Stimulated activated effector memory CD8-positive, alpha-beta T cell treated with anti-CD3 and anti-CD28 coated beads, Interleukin-12 subunit alpha, Interleukin-12 subunit beta, amount 100 ng/mL, for 72 hours (primary cell): ENCODE data around the gene DPP6.

Experiments used
- ATAC-seq: fragments of 150-1000 bp; cut with Tn5 transposase; 2 replicates; pipeline ENCODE4 v1.10.0; 2021
- DNase-seq, 2 donors: peaks; one replicate each; pipeline ENCODE4 v3.0.0; 2021 to 2022; ENCODE audit warnings: low spot score in 2 of 2
- H3K27ac Mint-ChIP-seq: one replicate; pipeline ENCODE4 v1.8.0; 2022; ENCODE audit warnings: mild to moderate bottlenecking, mixed read lengths
- H3K36me3 Mint-ChIP-seq: one replicate; pipeline ENCODE4 v1.8.0; 2022; ENCODE audit warnings: mild to moderate bottlenecking, mixed read lengths
- H3K4me1 Mint-ChIP-seq: one replicate; pipeline ENCODE4 v1.8.0; 2022; ENCODE audit warnings: mixed read lengths
- H3K4me3 Mint-ChIP-seq: one replicate; pipeline ENCODE4 v1.8.0; 2022; ENCODE audit warnings: mild to moderate bottlenecking, mixed read lengths
- H3K9me3 Mint-ChIP-seq: one replicate; pipeline ENCODE4 v1.8.0; 2022; ENCODE audit warnings: mixed read lengths

DPP6 gene

GRCh38 chr7:154832557-154833138 lies 780.5 kb downstream of the DPP6 start:
- peak; percentile 15 for ATAC-seq

DNA sequence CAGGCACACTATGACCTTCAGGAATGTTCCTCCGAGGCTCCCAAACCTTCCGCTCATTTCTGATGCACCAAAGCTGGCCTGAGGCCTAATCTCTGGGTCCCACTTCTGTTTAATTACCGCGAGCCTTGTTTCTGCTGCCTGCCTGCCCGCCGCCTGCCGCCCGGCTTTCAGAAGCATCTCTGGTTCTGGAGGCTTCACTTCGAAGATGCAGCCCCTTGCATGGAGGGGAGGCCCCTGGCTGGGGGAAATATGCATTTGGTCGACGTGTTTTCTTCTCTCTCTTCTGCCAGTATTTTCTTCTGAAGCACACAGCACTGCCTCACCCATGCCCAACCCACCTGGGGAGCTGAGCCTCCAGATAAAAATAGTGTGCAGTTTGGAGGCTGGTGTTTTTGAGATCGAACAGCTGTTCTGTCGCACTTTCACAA lies 783.8 kb downstream of the DPP6 start:
- Mint-ChIP-seq H3K9me3 (no peaks in the 10 kb centered on the region), H3K36me3 (no peaks in the 10 kb centered on the region), H3K4me1 (no peaks in the 10 kb centered on the region), H3K4me3 (no peak overlapping the region), H3K27ac (no peak overlapping the region)
- ATAC-seq (no peak), DNase-seq (no peak)

More at GRCh38 chr7:154832557-154833138, 780.5 kb downstream of the DPP6 start:
- Mint-ChIP-seq H3K4me3 (no peak overlapping the region), H3K4me1 (no peaks in the 10 kb centered on the region), H3K27ac (no peak overlapping the region), H3K36me3 (no peaks in the 10 kb centered on the region), H3K9me3 (no peaks in the 10 kb centered on the region)
- DNase-seq: no peak

DNA sequence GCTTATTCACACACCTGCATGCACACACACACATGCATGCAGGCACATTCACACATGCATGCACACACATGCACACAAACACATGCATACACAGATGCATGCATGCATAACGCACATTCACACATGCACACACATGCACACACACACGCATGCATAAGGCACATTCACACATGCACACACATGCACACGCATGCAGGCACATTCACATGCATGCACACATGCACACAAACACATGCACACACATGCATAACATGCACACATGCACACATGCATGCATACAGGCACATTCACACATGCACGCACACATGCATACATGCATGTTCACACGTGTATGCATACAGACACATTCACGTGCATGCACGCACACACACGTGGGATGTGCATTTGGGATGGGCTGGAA lies 784.9 kb downstream of the DPP6 start:
- no peak overlapping the region for H3K27ac Mint-ChIP-seq
- H3K36me3 Mint-ChIP-seq: no peaks in the 10 kb centered on the region
- no peak overlapping the region for H3K4me3 Mint-ChIP-seq
- no peak for DNase-seq
- H3K4me1 Mint-ChIP-seq: no peaks in the 10 kb centered on the region
- no peak for ATAC-seq
- no peaks in the 10 kb centered on the region for H3K9me3 Mint-ChIP-seq

DNA sequence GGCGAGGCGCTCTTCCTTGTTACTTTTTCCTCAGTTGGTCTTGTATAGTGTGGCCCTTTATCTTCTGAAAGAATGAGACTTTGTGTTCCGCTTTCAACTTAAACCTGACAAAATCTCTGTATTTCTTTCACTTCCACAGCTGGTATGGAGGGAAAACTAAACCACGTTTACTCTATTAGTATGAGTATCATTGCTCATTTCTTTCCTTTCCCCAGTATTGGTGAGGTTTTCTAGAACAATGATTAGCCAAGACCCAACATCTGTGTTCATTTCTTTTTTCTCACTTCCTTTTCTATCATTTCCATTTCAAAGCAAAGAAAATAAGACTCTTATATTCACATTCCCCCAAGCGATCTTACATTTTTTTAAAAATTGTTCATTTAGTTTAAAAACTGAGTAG lies 785.4 kb downstream of the DPP6 start:
- H3K27ac Mint-ChIP-seq: no peak overlapping the region
- H3K36me3 Mint-ChIP-seq: no peaks in the 10 kb centered on the region
- DNase-seq (no peak), ATAC-seq (no peak)
- H3K9me3 Mint-ChIP-seq: no peaks in the 10 kb centered on the region
- H3K4me3 Mint-ChIP-seq: no peak overlapping the region
- H3K4me1 Mint-ChIP-seq: no peaks in the 10 kb centered on the region

GRCh38 chr7:154840086-154840485 lies 787.9 kb downstream of the DPP6 start:
- H3K27ac Mint-ChIP-seq: no peak overlapping the region

GRCh38 chr7:154841731-154842331 lies 789.6 kb downstream of the DPP6 start:
- H3K27ac Mint-ChIP-seq: no peak overlapping the region
- DNase-seq: no peak
- no peak overlapping the region for H3K4me3 Mint-ChIP-seq
- no peaks in the 10 kb centered on the region for H3K36me3 Mint-ChIP-seq
- no peaks in the 10 kb centered on the region for H3K9me3 Mint-ChIP-seq
- no peaks in the 10 kb centered on the region for H3K4me1 Mint-ChIP-seq
- ATAC-seq: no peak

More at GRCh38 chr7:154840086-154840485, 787.9 kb downstream of the DPP6 start:
- no peak for DNase-seq
- Mint-ChIP-seq H3K36me3 (no peaks in the 10 kb centered on the region), H3K4me3 (no peak overlapping the region), H3K4me1 (no peaks in the 10 kb centered on the region), H3K9me3 (no peaks in the 10 kb centered on the region)
- ATAC-seq: no peak

DNA sequence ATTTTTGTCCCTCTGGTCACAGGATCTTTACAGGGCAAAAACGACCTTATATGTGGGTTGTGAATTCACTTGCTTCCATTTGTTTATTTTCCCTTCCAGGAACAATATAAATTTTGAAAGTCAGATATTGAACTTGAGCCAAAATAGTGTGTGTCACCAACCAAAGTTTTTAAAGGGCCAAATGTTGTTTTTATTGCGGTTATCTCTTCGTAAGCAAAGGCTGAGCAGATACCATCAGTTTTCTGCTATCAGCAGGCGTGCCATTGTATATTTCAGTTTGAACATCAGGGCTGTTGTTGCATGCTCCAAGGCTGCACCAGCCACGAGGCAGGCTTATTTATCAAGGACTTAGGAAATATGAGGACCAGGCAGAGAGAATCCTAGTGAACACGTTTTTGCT lies 790.4 kb downstream of the DPP6 start:
- no peak for DNase-seq
- no peak overlapping the region for H3K27ac Mint-ChIP-seq
- no peaks in the 10 kb centered on the region for H3K9me3 Mint-ChIP-seq
- H3K36me3 Mint-ChIP-seq: no peaks in the 10 kb centered on the region
- H3K4me3 Mint-ChIP-seq: no peak overlapping the region
- no peaks in the 10 kb centered on the region for H3K4me1 Mint-ChIP-seq
- ATAC-seq: no peak

- Mint-ChIP-seq H3K9me3 (no peaks in the 10 kb centered on the region), H3K27ac (no peak overlapping the region), H3K36me3 (no peaks in the 10 kb centered on the region), H3K4me3 (no peak overlapping the region), H3K4me1 (no peaks in the 10 kb centered on the region)
- no peak for DNase-seq
- no peak for ATAC-seq
These were observed 791.6 kb downstream of the DPP6 start for GRCh38 chr7:154843670-154844237.

DNA sequence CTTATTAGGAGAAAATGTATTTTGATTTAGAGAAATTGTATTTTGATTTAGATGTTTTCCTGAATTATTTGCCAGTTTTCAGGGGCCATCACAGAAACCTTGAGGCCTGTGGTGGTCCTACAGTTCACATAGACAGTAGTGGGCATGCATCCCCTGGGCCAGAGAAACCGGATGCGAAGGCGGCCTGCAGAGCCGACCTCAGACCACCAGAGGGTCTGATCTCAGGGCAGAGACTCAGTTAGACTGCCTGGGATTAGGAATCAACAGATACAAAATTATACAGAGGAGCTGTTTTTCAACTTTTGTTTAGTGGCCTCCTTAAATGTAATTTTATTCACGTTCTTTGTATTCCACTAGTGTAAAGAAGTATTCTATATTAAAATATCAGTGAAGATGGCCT lies 792.3 kb downstream of the DPP6 start:
- no peak for ATAC-seq
- Mint-ChIP-seq H3K27ac (no peak overlapping the region), H3K36me3 (no peaks in the 10 kb centered on the region)

DNA sequence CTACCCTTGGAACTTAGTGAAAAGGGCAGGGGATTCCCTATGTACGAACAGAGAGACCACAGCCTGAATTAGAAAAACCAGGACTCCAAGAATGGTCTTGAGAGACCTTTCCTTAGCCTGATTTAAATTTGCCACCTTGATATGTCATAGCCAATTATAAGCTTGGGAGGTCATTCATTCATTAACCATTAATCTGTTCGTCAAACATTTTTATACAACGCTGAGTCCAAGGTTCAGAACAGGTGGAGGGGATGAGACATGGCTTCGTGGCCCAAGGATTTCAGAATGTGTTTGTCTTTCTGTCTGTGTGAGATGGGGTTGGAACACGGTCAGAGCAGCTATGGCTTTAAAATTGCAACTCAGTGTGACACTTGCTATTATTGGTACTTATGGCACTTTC lies 792.8 kb downstream of the DPP6 start:
- ATAC-seq: no peak
- DNase-seq: no peak
- Mint-ChIP-seq H3K36me3 (no peaks in the 10 kb centered on the region), H3K4me1 (no peaks in the 10 kb centered on the region), H3K4me3 (no peak overlapping the region), H3K9me3 (no peaks in the 10 kb centered on the region), H3K27ac (no peak overlapping the region)

More for the DNA sequence above, 792.3 kb downstream of the DPP6 start:
- Mint-ChIP-seq H3K4me1 (no peaks in the 10 kb centered on the region), H3K4me3 (no peak overlapping the region), H3K9me3 (no peaks in the 10 kb centered on the region)
- no peak for DNase-seq

DNA sequence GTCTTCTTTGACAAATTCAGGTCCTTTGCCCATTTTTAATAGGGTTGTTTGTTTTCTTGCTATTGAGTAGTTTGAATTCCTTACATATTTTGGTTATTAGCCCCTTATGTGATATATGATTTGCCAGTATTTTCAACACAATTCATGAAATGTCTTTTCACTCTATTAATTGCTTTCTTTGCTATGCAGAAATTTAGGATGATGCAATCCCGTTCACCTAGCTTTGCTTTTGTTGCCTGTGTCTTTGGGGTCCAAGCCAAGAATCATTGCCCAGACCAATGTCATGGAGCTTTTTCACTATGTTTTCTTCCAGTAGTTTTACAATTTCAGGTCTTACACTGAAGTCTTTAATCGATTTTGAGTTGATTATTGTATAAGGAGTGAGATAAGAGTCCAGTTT lies 796.3 kb downstream of the DPP6 start:
- no peaks in the 10 kb centered on the region for H3K36me3 Mint-ChIP-seq
- DNase-seq (no peak), ATAC-seq (no peak)
- no peak overlapping the region for H3K27ac Mint-ChIP-seq
- no peak overlapping the region for H3K4me3 Mint-ChIP-seq
- no peaks in the 10 kb centered on the region for H3K9me3 Mint-ChIP-seq
- no peaks in the 10 kb centered on the region for H3K4me1 Mint-ChIP-seq

DNA sequence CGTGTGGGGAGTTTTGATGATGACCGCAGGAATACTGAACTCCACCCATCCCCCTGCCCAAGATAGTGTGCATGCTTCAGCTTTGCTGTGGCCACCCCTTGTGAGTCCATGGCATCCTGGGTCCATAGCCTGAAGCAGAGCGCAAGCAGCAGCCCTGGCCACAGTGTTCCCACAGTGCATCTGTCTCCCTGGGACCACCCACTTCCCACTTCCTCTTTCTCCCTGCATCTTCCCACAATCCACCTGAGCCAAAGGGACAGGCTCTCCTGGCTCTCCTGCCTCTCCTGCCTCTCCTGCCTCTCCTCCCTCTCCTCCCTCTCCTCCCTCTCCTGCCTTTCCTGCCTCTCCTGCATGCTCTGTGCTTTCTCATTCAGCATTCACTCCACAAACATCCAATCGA lies 800.0 kb downstream of the DPP6 start:
- no peaks in the 10 kb centered on the region for H3K4me1 Mint-ChIP-seq
- H3K4me3 Mint-ChIP-seq: no peak overlapping the region
- ATAC-seq (no peak), DNase-seq (no peak)
- H3K9me3 Mint-ChIP-seq: no peaks in the 10 kb centered on the region
- H3K36me3 Mint-ChIP-seq: no peaks in the 10 kb centered on the region
- no peak overlapping the region for H3K27ac Mint-ChIP-seq

GRCh38 chr7:154853063-154853726 lies 801.0 kb downstream of the DPP6 start:
- Mint-ChIP-seq H3K9me3 (no peaks in the 10 kb centered on the region), H3K4me3 (no peak overlapping the region), H3K4me1 (no peaks in the 10 kb centered on the region), H3K36me3 (no peaks in the 10 kb centered on the region), H3K27ac (no peak overlapping the region)
- ATAC-seq (no peak), DNase-seq (no peak)

DNA sequence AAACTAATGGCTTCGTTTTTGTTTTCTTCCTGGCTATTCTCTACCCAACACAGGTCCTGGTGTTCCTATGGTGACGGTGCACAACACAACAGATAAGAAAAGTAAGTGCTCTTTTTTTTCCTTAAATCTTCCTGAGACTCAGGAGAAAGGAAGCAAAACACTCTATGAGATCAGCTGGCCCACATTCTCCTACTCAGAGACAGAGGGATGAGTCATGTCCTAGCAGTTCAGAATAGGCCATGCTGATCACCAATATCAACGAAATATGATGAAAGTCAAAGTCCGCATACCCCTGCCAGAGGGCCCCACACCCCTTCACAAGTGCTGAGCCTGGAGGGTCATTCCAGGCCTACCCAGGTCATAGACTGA lies 801.5 kb downstream of the DPP6 start:
- H3K36me3 Mint-ChIP-seq: no peaks in the 10 kb centered on the region
- H3K9me3 Mint-ChIP-seq: no peaks in the 10 kb centered on the region
- no peaks in the 10 kb centered on the region for H3K4me1 Mint-ChIP-seq
- DNase-seq (no peak), ATAC-seq (no peak)
- H3K27ac Mint-ChIP-seq: no peak overlapping the region
- no peak overlapping the region for H3K4me3 Mint-ChIP-seq

GRCh38 chr7:154854836-154855235 lies 802.6 kb downstream of the DPP6 start:
- Mint-ChIP-seq H3K36me3 (no peaks in the 10 kb centered on the region), H3K4me1 (no peaks in the 10 kb centered on the region), H3K9me3 (no peaks in the 10 kb centered on the region), H3K27ac (no peak overlapping the region), H3K4me3 (no peak overlapping the region)
- no peak for DNase-seq
- ATAC-seq: no peak

DNA sequence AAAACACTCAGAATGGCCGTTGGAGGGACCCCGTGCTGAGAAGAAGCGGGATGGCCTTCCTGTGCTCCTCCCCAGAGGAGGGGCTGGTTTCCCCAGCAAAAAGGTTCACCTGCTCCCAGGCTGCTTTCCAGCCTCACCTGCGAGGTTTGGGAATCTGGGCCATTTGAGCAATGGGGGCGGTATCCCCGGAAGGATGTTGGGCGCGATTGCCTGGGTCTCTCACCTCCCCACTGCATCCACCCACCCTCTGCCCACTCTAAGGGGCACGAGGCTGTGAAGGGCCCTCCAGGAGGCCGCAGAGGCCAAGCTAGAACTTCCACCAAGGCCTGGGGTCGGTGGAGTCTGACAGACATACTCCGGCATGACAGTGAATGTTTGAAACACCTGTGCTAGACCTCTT lies 803.2 kb downstream of the DPP6 start:
- DNase-seq (no peak), ATAC-seq (no peak)
- H3K9me3 Mint-ChIP-seq: no peaks in the 10 kb centered on the region
- H3K27ac Mint-ChIP-seq: no peak overlapping the region
- H3K4me1 Mint-ChIP-seq: no peaks in the 10 kb centered on the region
- H3K4me3 Mint-ChIP-seq: no peak overlapping the region
- H3K36me3 Mint-ChIP-seq: no peaks in the 10 kb centered on the region
